Keratinocyte (primary cell): Measurements from ENCODE around the gene TNIP1. TPM values are rescaled to one million over a fixed set of nuclear protein-coding genes. Genes with fewer than 3 reads are reported as not detected.

Source experiments
- DNase-seq: peaks from one replicate; pipeline ENCODE4 v3.0.0-alpha.2; 2011; ENCODE audit warnings: low read depth, missing footprints, low spot score
- FAIRE-seq: peaks from 2 replicates; lab custom pipeline; 2011; peaks lifted over from hg19 to GRCh38; lab: Jason Lieb, UNC
- H2AFZ ChIP-seq: 2 replicates; pipeline ENCODE4 v1.6.0; 2012; ENCODE audit warnings: low read length, control low read depth, inconsistent platforms; ENCODE audit not compliant: control insufficient read depth
- H3K27ac ChIP-seq: 2 replicates; pipeline ENCODE4 v1.5.1; 2011; ENCODE audit warnings: low read length; ENCODE audit not compliant: control insufficient read depth, insufficient read depth
- H3K27me3 ChIP-seq: 3 replicates; pipeline ENCODE4 v1.6.0; 2011; ENCODE audit warnings: low read length; ENCODE audit not compliant: control insufficient read depth, insufficient read depth; ENCODE audit errors: extremely low read depth
- H3K36me3 ChIP-seq, 2 experiments: 2 replicates in 1 of 2; 3 replicates in 1 of 2; pipeline ENCODE4 v1.5.1; 2011; ENCODE audit warnings: low read length in 2 of 2, mild to moderate bottlenecking in 1 of 2; ENCODE audit not compliant: control insufficient read depth in 2 of 2, insufficient read depth in 2 of 2; ENCODE audit errors: extremely low read depth in 1 of 2
- H3K4me1 ChIP-seq: 3 replicates; pipeline ENCODE4 v1.5.1; 2011; ENCODE audit warnings: low read length; ENCODE audit not compliant: control insufficient read depth, insufficient read depth; ENCODE audit errors: extremely low read depth
- H3K4me2 ChIP-seq: 3 replicates; pipeline ENCODE4 v1.6.0; 2011; ENCODE audit warnings: low read depth, low read length; ENCODE audit not compliant: control insufficient read depth, insufficient read depth; ENCODE audit errors: extremely low read depth
- H3K4me3 ChIP-seq, 3 experiments: fragments of 200-600 bp in 1 of 3; sonication (generic) in 1 of 3; 2 replicates in 2 of 3; 3 replicates in 1 of 3; pipeline ENCODE4 v1.5.1; 2011 to 2016; ENCODE audit warnings: low read length in 3 of 3, mild to moderate bottlenecking in 3 of 3, control low read depth in 2 of 3, inconsistent platforms in 1 of 3, low read depth in 1 of 3, mixed read lengths in 1 of 3, mixed run types in 1 of 3, moderate library complexity in 1 of 3; ENCODE audit not compliant: control insufficient read depth in 2 of 3, insufficient read depth in 2 of 3; ENCODE audit errors: extremely low read depth in 1 of 3
- H3K79me2 ChIP-seq: 2 replicates; pipeline ENCODE4 v1.6.0; 2012; ENCODE audit warnings: low read length; ENCODE audit not compliant: control insufficient read depth, insufficient read depth
- H3K9ac ChIP-seq: 3 replicates; pipeline ENCODE4 v1.6.0; 2011; ENCODE audit warnings: low read length; ENCODE audit not compliant: control insufficient read depth, insufficient read depth; ENCODE audit errors: extremely low read depth
- H3K9me1 ChIP-seq: 3 replicates; pipeline ENCODE4 v1.6.0; 2011; ENCODE audit warnings: low read length; ENCODE audit not compliant: control insufficient read depth, insufficient read depth; ENCODE audit errors: extremely low read depth
- H3K9me3 ChIP-seq: 2 replicates; pipeline ENCODE4 v1.5.1; 2012; ENCODE audit warnings: low read depth, low read length; ENCODE audit not compliant: control insufficient read depth
- H4K20me1 ChIP-seq: 3 replicates; pipeline ENCODE4 v1.6.0; 2011; ENCODE audit warnings: low read length; ENCODE audit not compliant: control insufficient read depth, insufficient read depth; ENCODE audit errors: extremely low read depth
- EZH2 ChIP-seq: IDR thresholded peaks from one replicate; pipeline ENCODE4 v1.6.1; 2012; ENCODE audit warnings: inconsistent platforms, mild to moderate bottlenecking, low read length, moderate library complexity
- dilution Hi-C: fragments of 300-500 bp; cut with MboI; formaldehyde crosslinking; loops from one replicate; pipeline ENCODE4 v1.7.0; 2020; ENCODE audit warnings: low sequenced_read_pairs; ENCODE audit not compliant: extremely low pct_ligation_motif_present
- polyA plus RNA-seq, 5 experiments: library from polyadenylated mRNA; depleted of rRNA in 3 of 5; stranded (reverse) in 3 of 5; stranded (forward) in 1 of 5; unstranded in 1 of 5; fragments of >200 nt; gene quantifications; 1 replicate in 1 of 5; 2 replicates in 3 of 5; 3 replicates in 1 of 5; pipeline versions ENCODE4 v1.2.1 to v1.2.3, GENCODE V29; 2011 to 2012; ENCODE audit warnings: missing spikeins in 2 of 5, low read depth in 1 of 5, low replicate concordance in 1 of 5
- TF ChIP-seq, protein P1 (sequence below), 3 experiments: IDR thresholded peaks in 1 of 3; conservative IDR thresholded peaks in 1 of 3; optimal IDR thresholded peaks in 1 of 3; 2 replicates in 2 of 3; 3 replicates in 1 of 3; pipeline versions ENCODE3 to v1.5.1; 2011; ENCODE audit warnings: low read length in 3 of 3, mild to moderate bottlenecking in 3 of 3, moderate library complexity in 2 of 3, control low read depth in 1 of 3, inconsistent platforms in 1 of 3; ENCODE audit not compliant: insufficient read depth in 2 of 3; ENCODE audit errors: extremely low read depth in 1 of 3

TNIP1 gene
- polyA plus RNA-seq, 1 donor (not counting 4 experiments of a cell fraction or from before 2014, with no cell fraction given) = 47.9 TPM

DNA sequence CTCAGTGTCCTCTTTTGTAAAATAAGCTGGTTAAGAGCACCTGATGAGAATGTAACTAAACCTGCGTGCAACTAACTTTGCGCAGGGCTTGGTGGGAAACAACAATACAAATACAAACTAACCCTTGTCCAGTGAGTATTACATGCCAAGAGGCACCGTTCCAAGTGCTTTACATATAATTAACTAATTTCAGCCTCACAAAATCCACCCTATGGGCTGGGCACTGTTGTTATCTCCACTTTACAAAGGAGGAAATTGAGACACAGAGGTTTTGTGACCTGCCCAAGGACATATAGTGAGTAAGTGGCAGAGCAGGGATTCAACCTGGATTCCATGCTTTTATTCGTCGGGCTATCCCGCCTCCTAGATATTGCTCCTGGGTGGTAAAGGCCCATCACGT, 26.2 kb upstream of the TNIP1 start:
- FAIRE-seq (no peak), DNase-seq (no peak)
- no peaks in the 10 kb centered on the region for H3K9me1 ChIP-seq
- H3K27ac ChIP-seq = no peak overlapping the region
- TF ChIP-seq, protein P1, sequence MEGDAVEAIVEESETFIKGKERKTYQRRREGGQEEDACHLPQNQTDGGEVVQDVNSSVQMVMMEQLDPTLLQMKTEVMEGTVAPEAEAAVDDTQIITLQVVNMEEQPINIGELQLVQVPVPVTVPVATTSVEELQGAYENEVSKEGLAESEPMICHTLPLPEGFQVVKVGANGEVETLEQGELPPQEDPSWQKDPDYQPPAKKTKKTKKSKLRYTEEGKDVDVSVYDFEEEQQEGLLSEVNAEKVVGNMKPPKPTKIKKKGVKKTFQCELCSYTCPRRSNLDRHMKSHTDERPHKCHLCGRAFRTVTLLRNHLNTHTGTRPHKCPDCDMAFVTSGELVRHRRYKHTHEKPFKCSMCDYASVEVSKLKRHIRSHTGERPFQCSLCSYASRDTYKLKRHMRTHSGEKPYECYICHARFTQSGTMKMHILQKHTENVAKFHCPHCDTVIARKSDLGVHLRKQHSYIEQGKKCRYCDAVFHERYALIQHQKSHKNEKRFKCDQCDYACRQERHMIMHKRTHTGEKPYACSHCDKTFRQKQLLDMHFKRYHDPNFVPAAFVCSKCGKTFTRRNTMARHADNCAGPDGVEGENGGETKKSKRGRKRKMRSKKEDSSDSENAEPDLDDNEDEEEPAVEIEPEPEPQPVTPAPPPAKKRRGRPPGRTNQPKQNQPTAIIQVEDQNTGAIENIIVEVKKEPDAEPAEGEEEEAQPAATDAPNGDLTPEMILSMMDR (optimal IDR thresholded peaks at IDR 0.05 in 1 of 3, IDR thresholded peaks at IDR 0.05 in 1 of 3, conservative IDR thresholded peaks at IDR 0.05 in 1 of 3; ENCODE audit: extremely low read depth in 1 of 3, insufficient read depth in 2 of 3, low read length in 3 of 3) = no peak
- no peak for TF ChIP-seq EZH2
- H3K9ac ChIP-seq = no peak overlapping the region
- no peaks in the 10 kb centered on the region for H3K79me2 ChIP-seq
- H3K4me2 ChIP-seq = no peak overlapping the region
- H3K36me3 ChIP-seq = no peaks in the 10 kb centered on the region
- H4K20me1 ChIP-seq = no peaks in the 10 kb centered on the region
- no peaks in the 10 kb centered on the region for H3K27me3 ChIP-seq
- no peak overlapping the region for H3K4me3 ChIP-seq
- H2AFZ ChIP-seq = no peak overlapping the region
- dilution Hi-C loops = no loop called here
- no peaks in the 10 kb centered on the region for H3K9me3 ChIP-seq
- no peaks in the 10 kb centered on the region for H3K4me1 ChIP-seq

- no peak overlapping the region for H3K4me2 ChIP-seq
- no peaks in the 10 kb centered on the region for H4K20me1 ChIP-seq
- no peak overlapping the region for H3K4me3 ChIP-seq
- H3K27ac ChIP-seq = no peak overlapping the region
- no peaks in the 10 kb centered on the region for H3K9me3 ChIP-seq
- FAIRE-seq (no peak), DNase-seq (no peak)
- H3K79me2 ChIP-seq = no peaks in the 10 kb centered on the region
- H3K4me1 ChIP-seq = no peaks in the 10 kb centered on the region
- dilution Hi-C loops = no loop called here
- H3K9me1 ChIP-seq = no peaks in the 10 kb centered on the region
- H3K27me3 ChIP-seq = no peaks in the 10 kb centered on the region
- no peaks in the 10 kb centered on the region for H3K36me3 ChIP-seq
- H2AFZ ChIP-seq = no peak overlapping the region
- H3K9ac ChIP-seq = no peak overlapping the region
- TF ChIP-seq, protein P1 (optimal IDR thresholded peaks at IDR 0.05 in 1 of 3, IDR thresholded peaks at IDR 0.05 in 1 of 3, conservative IDR thresholded peaks at IDR 0.05 in 1 of 3; ENCODE audit: extremely low read depth in 1 of 3, insufficient read depth in 2 of 3, low read length in 3 of 3) = no peak
- no peak for TF ChIP-seq EZH2
Observed at GRCh38 chr5:151106509-151106908, 25.7 kb upstream of the TNIP1 start.
